DMS79 (cell line): ENCODE results near the gene PIGK.
"Not testable (repeated sequence)": the region's sequence is repeated elsewhere in the genome, so short reads cannot be mapped to it uniquely, and the experiment has no call there.

Experiments used
- DNase-seq: peaks from one replicate; lab custom pipeline; 2025; lab: John Stamatoyannopoulos, UW

The PIGK gene

DNA sequence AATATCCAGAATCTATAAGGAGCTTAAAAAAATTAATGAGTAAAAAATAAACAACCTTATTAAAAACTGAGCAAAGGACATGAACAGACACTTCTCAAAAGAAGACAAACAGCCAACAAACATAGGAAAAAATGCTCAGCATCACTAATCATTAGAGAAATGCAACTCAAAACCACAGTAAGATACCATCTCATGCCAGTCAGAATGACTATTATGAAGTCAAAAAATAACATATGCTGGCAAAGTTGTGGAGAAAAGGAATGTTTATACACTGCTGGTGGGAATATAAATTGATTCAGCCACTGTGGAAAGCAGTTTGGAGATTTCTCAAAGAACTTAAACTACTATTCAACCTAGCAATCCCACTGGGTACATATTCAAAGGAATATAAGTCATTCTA, 25.3 kb downstream of the PIGK start:
- no peak for DNase-seq

DNA sequence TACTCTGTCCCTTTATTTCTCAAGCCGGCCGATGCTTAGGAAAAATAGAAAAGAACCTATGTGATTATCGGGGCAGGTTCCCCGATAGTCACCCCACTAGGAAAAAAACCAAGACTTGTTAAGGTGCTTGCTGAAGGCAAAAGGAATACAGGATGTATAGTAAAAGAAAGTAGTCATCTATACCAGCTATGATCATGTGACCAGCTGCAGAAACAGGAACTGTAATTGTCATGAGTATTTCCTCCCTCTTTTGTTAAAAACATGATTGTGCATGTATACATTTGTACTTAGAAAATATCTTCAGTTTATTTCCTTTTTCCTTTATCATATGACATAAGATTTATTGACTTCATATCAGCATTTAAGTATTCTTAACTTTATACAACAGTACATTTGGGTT, 30.5 kb downstream of the PIGK start:
- DNase-seq = no peak

DNA sequence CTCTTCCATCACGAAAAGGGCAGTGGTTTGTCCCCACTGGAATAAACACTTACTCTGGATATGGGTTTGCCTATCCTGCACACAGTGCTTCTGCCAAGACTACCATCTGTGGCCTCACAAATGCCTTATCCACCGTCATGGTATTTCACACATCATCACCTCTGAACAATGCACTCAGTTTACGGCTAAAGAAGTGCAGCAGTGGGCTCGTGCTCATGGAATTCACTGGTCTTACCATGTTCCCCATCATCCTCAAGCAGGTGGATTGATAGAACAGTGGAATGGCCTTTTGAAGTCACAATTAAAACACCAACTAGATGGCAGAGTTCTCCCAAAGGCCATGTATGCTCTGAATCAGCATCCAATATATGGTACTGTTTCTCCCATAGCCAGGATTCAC, 32.3 kb downstream of the PIGK start:
- not testable (repeated sequence) for DNase-seq

DNA sequence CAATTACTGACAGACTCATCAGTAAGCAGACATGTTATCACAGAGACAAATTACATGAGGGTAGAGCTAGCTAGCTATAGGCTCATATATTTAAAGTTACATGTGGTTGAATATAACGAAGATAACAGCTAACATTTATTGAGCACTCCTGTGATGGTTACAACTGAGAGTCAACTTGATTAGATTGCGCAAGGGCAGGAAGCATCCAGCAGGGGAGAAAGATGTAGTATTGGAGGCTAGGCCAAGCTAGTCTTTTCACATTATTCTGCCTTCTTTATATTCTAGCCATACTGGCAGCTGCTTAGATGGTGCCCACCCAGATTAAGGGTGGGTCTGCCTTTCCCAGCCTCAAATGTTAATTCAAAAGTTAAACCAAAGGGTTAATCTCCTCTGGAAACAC, 37.1 kb downstream of the PIGK start:
- no peak for DNase-seq

DNA sequence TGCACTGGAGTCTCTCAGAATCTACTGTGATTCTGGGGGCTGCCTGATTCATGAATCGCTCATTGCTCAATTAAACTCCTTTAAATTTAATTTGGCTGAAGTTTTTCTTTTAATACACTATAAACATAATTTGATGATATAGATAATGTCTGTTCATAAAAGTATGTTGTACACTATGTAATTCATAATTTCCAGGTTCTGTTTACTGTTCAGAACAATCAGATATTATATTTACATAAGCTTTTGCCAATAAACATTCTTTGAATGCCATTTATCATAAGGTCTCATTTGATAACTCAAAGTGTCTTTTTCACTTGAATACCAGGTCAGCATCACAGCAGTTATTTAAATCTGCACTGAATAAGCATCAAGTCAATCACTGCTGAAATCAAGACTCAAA, 39.6 kb downstream of the PIGK start:
- no peak for DNase-seq

DNA sequence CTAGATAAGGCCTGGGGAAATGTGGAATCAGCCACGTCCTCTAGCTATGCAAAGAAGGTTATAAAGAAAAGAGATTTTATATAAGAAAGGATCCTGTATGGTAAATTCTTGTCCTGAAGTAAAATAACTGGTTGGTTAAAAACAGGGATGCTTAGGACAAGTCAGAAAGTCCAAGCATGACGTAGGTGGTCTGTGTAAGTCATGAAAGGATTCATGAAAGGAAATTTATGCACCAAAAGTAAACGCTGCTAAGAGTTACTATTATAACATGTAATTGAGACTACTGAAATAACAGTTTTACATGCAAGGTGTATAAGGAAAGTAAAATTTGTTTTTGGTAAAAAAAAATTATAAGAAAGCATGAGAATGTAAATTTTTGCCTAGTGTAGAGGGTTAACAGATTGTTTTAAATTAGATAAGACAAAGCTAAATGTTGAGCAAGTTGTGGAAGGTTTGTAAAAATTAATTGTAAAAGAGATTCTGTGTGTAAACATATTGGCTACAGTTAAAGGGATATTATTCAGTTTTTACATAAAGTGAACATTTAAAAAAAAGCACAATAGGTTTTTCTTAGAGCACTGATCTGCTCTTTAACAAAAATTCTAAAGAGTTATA, 43.9 kb downstream of the PIGK start:
- DNase-seq = no peak

DNA sequence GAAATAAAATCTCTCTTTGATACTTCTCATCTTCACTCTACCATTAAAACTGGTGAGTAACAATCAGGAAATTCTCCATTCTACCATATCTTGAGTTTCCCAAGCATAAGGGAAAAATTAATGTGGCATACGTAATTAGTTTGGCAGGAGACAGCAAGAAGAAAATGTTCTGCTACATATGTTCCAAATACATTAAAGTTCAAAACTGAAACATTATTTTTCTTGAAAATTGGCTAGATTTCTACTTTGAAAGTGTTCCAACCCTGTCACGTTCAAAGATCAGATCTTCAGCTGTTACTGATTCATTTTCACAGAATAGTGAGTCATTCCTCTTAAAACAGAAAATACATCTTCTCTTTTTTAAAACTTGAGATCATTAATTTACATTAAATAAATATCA, 48.5 kb downstream of the PIGK start:
- DNase-seq = no peak

DNA sequence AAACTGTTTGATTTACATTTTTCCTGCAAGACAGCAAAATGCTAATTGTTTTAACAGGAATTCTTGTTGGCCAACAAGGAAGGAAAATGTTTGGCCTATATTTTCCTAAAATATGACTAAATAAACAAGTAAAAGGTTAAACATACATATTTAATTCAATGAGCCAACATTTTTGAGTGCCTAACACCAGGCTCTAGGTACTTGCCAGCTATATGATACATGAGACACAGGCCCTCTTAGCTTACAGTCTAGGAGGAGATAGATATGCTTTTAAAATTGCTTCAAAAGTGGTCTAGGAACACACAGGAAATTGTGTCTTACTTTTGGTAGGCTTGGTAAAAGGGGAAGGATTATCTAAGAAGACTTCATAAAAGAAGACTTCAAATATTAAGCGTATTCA, 50.9 kb downstream of the PIGK start:
- DNase-seq = no peak

DNA sequence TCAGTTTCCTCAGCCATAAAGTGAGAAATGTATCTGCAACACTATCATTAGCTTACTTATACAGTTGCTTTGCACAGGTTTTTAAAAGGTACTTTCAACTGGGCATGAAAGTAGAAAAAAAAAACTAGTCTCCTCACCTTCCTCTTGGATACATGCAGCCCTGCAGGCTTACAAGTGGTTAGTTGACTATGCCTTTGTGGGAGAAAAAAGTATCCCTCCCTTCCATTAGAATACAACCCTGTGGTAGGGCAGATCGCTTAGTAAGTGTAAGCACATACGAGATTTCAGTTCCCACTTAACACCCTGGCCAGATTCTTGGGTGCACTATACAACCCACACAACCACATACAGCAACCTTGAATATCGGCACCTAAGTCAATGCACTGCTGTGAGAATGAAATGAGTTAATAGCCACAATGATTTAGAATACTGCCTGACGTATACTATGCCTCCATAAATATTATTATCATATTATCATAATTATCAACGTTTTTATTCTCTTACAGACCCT, 54.7 kb downstream of the PIGK start:
- DNase-seq = no peak

DNA sequence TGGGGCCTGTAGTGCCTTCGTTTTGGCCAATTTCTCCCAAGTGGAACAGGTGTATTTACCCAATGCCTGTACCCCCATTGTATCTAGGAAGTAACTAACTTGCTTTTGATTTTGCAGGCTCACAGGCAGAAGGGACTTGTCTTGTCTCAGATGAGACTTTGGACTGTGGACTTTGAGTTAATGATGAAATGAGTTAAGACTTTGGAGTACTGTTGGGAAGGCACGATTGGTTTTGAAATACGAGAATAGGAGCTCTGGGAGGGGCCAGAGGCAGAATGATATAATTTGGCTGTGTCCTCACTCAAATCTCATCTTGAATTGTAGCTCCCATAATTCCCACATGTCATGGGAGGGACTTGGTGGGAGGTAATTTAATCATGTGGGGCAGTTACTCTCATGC, 59.5 kb downstream of the PIGK start:
- not testable (repeated sequence) for DNase-seq

DNA sequence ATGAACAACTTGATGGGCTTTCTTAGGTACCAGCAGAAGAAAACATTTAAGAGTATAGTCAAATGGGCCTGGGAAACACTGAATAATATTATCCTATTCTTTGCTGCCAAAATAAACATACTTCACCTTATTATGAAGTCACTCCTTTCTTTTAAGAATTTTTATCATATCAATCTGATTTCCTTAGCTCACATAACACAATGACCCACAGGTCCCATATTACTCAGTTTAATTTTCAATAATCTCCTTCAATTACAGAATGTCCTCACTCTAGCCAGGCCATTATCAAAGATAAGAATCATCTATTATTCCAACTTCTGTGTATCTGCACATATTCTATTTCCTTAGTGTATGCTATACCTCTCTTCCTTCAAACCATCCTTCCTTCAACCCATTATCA, 63.0 kb downstream of the PIGK start:
- DNase-seq = no peak

DNA sequence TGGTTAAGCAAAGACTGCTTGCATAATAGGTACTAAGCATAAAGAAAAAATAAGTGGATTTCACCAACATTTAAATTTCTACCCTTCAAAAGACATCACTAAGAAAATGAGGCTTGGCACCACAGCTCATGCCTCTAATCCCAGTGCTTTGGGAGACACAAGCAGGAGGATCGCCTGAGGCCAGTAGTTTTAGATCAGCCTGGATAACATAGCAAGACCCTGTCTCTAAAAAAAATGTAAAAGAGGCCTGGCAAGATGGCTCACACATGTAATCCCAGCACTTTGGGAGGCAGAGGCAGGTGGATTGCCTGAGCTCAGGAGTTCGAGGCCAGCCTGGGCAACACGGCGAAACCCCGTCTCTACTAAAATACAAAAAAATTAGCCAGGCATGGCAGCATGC, 73.0 kb downstream of the PIGK start:
- DNase-seq = no peak

DNA sequence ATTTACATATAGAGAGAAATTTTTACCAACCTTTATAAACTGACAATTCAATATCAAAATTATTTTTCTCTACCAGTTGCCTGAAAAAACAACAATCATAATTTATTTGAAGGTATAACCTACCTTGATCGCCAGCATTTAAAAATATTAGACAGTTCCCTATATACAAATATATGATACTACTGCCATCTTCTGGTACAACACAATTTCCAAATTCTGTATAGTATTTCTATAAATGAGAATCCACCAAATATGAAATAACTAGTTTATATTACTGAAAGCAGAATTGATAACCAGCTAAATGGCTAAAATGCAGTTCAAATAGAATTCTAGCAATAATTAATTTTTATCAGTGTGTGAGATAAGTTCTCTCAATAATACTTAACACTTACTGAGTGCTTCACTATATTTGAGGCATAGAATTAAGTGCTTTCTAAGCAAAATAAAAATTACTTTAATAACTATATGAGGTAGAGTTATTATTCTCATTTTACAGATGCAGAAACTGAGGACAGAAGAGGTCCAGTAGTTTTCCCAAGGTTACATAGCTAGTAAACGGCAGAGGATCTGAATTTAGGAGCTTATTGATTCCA, 75.6 kb downstream of the PIGK start:
- no peak for DNase-seq

DNA sequence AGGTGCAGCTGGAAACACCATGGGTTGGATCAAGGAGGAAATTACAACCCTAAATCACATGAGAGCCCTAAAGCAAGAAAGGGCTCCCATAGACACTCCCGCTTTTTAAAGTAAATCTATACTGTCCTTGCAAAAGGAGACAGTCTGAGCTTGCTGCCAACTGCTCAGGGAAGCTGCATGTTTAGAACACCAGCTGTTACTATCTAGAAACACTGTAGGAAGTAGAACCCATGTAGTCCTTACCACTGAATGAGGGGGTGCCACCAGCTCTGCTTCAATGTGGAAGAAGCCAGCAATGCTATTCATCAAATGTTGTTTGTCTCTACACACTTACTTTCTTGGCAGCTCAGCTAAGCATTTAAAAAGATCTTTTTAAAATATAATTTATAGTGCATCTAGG, 79.8 kb downstream of the PIGK start:
- DNase-seq = no peak

DNA sequence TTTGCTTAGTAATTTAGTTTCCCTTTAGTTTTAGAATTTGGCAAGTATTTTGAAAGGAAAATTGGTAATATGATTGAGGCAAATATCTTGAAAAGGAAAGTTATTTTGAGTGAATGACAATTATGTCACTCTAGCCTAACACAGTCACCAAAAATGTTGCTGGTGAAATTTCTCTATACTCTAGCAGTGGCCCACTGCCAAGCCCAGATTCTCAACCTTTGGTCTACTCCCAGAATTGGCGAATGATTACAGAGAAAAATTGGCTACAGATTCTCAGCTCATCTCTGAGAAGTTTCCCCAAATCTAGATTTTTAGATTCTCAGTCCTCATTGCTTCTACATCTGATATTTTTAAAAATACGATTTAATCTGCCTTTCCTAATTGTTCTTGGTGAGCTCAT, 84.9 kb downstream of the PIGK start:
- no peak for DNase-seq

DNA sequence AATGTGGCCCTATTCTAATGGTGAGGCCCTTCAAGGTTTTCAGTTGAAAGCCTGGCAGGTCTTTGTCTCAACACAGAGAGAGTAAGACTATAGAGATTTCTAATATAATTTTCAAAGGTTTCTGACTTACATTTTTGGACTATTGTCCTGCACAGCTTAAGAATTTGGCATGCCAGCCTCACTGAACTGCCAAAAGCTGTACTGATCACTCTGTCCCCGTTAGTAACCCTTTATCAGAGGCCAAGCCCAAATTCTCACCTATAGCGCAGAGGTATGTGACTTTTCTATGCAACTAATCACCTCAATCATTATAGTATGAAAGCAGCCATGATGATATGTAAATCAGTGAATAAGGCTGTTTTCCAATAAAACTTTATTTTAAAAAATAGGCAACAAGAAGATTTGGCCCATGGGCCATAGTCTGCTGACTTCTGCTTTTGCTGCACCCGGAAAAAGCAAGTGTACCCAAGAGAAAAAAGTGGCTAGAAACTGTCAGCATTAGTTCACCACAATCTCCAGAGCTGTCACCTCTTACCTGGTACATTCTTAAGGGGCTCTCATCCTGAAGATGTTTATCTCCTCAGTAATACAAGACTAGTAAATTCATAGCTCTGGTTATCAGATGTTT, 85.4 kb downstream of the PIGK start:
- no peak for DNase-seq

DNA sequence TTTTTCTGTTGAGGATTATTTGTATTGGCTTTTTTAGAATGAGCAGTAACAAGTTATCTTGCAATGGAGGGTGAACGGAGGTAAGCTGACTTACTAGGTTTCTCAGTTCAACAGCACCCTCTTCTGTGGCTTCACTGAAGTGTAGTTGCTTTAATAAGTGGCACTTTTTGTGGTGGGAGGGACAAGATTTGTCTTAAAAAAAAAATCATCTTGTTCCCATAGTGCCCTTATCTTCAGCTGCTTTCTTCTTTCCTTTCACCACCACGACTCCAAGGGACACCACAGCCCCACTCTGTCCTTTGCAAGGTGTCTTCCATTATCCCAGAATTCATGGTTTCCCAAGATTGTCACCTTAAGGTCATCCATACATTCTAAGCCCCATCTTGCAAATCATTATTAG, 92.9 kb downstream of the PIGK start:
- DNase-seq = no peak

DNA sequence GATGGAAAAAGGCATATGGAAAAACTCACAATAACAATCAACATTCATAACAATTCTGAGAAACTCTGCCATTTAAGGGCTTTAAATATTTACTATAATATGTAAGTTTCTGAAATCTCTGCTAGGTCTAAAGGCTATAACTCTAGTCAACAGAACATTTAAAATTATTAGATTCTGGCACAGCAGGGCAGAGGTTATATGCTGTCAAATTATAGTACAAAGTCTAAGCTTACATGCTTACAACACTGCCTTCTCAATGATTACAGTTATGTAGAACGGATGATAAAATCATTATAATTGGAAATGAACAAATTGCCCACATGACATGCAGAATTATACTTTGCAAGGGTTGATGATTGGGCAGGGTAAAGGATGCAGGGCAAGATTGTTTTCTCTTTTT, 97.7 kb downstream of the PIGK start:
- no peak for DNase-seq

DNA sequence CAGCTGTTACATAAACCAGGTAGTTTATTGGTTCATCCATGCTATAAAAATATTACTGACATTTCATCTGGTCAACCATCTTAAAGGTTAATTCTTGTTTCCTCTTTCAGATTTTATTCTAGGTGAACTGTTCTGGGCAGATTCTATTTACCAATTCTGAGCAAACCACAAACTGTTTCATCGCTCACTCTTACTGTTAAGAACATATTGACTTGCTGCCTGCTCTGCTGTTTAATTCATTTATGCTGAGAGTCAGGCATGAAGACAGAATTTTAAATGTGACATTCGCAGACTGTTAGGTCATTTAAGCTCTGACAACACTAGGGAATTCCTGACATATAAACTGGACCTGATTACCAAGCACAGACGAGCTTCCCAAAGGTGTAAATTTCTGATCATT, 98.3 kb downstream of the PIGK start:
- DNase-seq = no peak

DNA sequence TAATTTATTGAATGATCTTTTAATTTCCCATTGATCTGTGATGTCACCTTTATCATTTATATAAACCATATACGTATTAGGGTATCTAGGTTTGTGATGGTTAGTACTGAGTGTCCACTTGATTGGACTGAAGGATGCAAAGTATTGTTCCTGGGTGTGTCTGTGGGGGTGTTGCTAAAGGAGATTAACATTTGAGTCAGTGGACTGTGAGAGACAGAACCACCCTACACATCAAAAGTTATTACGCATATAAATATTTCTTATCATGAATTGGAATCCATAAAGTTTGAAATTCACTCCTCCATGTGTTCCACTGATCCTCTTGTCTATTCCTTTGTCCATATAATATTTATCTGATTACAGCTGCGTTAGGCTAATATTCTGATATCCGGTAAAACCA, 100.5 kb downstream of the PIGK start:
- DNase-seq = no peak

DNA sequence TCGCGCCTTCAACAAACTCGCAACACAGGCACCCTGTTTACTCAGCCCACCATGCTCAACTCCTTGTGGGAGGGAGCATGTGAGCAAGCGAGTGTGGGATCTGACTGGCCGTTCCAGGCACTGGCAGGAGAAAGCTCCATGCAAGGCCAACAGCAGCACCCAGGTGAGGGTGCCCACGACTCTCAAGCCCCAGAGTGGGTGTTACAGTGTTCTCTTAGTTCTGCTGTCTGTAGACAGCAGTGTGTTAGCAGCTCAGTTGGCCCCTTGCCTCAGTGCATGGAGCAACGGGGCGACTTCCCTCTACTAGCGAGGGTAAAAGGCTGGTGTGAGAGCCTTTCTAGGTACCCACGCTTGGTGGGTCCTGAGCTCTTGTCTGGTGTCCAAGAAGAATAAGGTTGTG, 114.6 kb downstream of the PIGK start:
- DNase-seq = no peak

DNA sequence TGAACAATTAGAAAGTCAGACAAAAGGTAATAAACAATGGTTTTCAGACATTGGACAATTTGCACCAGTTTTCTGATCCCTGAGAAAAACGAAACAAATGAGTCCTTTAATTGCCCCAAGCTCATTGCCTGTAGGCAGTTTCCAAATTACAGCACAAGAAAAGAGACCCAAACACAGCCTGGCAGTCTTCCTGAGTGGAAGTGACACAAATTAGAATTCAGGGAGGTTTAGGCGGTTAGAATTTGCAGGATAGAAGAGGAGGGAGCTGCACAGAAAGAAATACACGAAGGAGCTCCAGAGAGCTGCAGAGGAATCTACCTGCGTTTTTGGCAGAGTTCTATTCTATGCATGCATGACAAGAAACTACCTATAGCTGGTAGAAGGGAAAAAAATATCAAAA, 115.7 kb downstream of the PIGK start:
- DNase-seq = no peak

DNA sequence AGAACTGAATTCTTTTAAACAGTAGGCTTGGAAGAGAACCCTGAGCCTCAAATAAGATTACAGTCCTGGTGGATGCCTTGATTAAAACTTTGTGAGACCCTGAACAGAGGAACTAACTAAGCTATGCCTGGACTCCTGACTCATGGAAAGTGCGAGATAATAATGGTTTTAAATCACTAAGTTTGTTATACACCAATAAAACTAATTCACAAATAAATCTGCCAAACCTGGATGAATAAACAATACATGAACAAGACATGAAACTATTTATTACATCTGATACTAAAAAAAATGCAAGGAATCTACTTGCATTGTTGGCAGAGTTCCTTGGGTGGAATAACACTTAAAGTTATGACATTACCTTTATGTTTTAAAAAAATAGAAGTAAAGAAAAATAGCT, 118.4 kb downstream of the PIGK start:
- no peak for DNase-seq
